Cortex of kidney (tissue), 1 donor: ENCODE results near the gene BDNF.
"Not testable (repeated sequence)": the region's sequence is repeated elsewhere in the genome, so short reads cannot be mapped to it uniquely, and the experiment has no call there.

ENCODE experiments used
- DNase-seq: peaks from one replicate; lab custom pipeline; 2025; lab: John Stamatoyannopoulos, UW

BDNF gene

DNA sequence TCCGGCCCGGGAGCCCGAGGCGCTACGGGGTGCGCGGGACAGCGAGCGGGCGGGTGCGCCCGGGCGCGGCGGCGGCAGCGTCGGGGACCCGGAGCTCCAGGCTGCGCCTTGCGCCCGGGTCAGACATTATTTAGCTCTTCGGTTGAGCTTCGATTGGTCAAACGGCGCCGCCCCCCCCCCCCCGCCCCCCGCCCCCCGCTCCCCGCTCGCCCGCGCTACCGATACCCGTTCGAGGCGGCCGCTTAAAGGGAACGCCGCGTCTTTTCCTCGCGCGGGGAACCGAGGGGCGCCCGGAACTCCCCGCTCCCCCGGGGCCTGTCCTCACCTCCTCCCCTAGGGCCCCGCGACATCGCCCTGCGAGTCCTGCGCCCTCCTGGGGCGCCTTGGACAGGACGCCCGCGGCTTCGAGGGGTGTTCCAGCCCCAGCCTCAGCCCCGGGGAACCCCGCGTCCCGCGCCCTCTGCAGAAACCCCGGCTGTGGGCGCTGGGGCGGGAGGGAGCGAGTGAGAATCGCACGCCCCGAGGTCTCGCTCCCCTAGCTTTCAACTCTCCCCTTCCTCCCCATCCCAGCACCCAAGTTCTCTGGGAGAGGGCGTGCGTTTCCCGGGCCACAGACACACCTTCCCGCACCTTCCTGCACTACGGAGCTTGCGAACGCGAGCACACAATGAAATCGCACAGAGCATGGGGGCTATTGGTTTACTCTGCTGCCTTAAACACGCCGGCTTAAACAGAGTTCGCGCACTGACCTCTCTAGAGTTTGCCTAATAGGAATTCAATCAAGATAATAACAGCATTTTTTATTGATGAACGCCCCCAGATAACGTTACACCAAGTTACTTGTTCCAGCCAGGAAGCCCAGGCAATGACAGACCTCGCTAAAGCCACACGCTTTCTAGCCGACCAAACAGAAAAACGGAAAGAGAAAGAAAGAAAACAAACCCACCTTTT is at the start of gene BDNF:
TSS of gene BDNF (minus strand) at position 105 of the 951 bp plus-strand sequence. CDS start 41,891 bp downstream, outside the sequence.
- no peak for DNase-seq

DNA sequence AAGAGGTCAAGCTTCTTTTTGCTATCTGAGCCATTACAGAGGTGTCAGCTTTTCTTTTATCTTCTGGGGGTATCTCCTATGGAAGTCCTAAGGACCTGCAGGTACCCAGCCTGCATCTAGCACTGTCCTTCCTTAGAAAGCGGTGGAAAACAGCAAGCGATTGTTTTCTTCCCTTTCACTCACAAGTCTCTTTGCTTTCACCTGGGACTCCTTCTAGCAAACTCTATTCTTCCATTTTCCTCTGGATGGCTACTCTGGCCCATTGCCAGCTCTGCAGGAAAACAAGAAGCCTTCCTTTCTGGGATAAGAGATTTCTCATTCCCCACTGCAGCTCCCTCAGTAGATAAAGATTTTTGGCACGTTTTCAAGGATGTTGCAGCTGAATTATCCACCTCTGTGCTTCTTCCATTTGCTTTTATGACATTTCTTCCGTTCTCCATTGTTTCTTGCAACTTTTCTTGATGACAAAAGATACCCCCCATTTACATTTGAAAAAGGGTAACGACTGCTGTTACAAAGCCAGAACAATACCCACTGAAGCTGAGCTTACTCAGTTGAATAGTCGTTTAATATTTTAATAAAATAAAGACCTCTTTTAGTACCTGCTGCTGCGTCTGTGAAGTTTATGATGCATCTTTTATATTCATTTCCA is 40.2 kb upstream of the BDNF start:
- DNase-seq = no peak

DNA sequence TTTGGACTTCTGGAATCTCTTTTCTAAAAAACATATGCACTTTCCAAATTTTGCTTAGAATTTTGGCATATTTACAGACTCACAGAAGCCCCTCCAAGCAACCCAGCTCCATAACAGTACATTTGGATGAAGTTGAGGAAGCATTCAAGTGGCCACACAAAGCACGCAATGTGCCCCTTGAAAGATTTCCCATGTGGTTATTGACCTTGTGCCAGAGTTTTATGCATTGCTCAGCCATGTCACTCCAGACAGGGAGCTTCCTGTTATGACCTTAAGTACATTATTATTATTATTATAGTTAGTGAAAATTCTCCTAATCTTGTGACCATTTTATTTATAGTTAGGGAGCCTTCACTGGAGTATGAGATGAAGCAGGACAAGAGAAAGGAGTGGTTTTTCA is 35.0 kb upstream of the BDNF start:
- no peak for DNase-seq

DNA sequence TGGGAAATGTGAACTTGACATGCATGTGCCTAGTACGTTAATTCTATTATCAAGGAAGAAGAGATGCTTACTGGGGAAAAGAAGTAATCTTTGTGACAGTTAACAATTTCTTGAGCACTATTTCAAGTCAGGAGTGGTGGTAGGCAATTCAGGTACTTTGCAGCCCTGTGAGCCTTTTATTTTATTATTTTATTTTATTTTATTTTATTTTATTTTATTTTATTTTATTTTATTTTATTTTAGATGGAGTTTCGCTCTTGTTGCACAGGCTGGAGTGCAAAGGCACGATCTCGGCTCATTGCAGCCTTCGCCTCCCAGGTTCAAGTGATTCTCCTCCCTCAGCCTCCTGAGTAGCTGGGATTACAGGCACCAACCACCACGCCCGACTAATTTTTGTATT is 31.5 kb upstream of the BDNF start:
- DNase-seq = not testable (repeated sequence)

DNA sequence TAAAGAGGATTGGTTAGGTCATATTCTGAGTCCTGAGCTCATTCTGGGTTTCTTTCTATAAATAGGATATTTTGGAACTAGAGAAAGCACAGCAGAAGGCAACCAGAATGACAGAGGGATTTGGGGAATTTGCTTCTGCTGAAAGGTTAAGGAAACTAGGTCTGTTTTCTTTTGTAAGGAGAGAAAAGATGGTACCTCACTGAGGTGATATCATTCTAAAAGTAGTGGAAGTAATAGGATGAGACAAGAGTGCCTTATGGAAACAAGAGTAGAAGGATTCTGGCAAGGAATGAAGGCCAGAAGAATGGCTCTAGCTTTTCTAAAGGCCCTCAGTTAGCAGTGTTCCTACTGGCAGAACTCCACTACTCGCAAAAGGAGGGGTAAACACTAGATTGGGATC is 26.7 kb upstream of the BDNF start:
- DNase-seq = no peak

DNA sequence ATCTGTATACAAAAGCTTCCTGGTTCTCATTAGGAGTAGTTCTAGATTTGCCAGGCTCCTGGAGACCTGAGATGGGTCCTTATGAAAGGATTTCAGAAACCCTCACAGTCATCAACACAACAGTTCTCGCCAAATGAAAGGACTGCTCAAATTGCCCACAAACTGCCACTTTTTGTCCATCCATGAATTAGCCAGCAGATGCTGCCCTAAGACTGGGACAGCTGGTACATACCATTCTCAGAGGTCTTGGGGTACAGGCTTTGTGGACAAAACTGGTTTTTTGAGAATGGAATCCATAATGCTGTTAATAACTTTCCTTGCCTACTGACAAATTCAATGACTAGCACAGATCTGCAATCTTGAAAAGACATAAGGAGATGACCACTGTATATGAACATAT is 23.4 kb upstream of the BDNF start:
- DNase-seq = no peak

DNA sequence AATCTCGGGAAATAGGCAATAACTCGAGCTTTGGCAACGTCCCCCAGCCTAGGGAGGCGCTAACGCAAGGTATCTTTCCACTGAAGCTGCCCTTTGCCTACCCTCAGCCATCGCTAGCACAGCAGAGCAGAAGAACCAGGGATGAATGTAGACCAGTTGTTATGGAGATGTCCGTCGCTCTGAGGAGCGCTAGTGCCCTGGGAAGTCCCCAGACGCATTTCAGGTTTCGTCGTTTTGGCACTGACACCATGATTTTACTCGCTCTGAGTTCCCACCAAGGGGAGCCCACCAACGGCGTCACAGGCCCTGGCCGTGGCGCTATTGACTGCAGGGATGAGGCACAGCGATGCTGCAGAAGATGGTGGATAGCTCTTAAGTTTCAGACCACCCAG is 22.7 kb upstream of the BDNF start:
- no peak for DNase-seq

DNA sequence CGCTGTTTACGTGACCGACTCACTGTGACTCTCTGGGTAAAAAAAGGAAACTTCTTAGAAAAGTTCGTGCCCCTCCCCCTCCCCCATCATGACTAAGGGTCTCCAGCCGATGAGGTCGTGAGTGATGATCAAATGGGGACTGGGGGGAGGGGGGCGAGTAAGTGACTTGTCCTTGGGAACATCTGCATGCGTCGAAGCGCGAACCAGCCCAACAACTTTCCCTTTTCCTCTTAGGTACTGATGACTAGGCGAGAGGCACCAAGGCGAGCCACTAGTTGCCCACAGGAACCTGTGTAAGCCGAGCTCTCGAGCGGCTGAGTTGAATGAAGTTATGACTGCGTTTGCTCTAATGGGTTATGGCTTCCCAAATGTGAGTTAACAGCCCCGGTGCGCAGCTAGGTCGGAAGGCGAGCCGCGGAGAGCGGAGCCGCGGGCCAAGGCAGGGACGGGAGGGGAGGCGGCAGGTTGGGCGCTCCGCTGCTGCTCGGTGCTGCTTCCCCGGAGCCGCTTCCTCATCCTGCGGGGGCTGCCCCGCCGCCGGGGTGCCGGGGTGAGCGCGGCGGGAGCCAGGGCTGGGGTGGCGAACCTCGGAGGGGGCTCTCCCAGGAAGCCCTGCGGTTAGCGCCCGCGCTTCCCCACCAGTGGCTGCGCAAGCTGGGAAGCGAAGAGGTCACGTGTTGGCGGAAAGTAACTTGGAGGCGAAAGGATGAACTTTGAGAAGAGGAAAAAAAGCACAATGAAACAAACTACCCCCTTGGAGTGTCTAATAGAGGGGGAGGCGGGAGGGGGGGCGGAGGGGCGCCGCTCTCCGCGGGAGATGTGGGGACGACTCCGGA is 22.1 kb upstream of the BDNF start:
- no peak for DNase-seq

DNA sequence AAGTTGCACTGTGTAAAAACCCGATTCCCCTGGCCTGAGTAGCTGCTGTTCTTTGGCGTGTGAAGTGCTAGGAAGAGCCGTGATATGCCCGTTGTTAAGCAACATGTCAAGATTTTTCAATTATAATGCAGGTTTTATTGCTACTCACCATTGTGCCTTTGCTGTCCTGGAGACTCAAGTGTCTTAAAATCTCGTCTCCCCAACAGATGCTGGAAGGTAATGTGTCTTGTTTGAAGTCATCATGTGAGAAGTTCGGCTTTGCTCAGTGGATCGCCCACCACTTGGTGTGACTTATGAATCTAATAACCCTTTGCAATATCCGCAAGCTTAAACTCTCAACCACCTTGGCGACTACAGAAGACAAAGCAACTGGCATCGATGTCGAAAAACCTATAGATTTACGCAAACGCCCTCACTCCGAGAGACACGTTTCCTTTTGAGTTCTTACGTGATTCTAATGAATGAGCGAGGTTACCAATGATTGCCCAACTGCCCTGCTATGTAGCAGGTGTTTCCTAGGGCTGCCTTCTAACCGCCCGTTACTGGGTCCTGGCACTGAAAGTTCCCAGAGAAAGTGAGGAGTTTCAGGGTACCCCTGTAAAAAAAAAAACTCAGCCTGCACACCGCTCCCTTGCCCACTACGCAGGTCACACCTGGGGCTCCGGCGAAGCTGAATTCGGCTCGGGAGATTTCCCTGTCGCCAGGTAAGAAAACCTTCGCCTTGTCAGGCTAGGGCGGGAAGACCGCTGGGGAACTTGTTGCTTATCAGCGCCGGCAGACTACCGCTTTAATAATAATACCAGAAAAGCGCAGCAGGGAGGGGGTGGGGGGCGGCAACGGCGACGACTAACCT is 21.2 kb upstream of the BDNF start:
- DNase-seq = no peak

DNA sequence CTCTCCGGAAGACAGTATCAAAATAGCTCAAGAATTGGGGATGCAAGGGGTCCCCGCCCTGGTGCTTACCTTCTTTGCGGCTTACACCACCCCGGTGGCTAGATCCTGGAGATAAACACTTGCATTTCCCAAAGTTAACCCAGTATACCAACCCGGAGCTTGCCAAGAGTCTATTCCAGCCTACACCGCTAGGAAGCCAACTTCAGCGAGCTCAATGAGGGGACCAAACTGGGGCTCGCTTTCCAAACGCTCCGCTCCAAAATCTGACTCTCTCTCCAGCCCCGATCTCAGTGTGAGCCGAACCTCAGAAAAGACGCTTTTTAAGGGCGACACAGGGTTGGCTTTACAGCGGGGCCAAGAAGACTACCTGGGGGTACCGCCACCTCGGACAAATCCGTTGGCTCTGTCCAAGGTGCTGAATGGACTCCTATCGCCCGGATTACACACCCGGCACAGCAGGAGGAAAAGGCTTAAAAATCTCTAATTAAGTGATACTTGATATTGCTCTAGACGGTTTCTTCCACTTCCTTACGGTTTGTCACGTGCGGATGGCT is 20.1 kb upstream of the BDNF start:
- no peak for DNase-seq

DNA sequence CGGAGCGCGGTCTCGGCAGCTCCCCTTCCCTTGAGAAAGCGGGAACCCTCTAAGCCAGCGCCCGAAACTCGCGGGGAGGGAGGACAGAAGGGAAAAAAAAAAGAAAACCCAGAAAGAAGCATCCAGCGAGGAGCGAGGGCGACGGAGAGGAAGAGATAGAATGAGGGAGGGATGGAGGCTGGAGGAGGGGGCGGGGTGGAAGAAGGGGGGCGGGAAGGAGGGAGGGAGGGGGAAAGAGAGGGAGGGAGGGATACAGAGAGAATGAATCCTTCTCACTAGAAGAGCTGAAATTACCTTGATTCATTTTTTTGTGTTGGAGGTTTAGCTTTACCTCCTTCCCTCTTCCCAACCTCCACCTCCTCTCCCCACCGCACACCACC is 19.3 kb upstream of the BDNF start:
- DNase-seq = no peak

DNA sequence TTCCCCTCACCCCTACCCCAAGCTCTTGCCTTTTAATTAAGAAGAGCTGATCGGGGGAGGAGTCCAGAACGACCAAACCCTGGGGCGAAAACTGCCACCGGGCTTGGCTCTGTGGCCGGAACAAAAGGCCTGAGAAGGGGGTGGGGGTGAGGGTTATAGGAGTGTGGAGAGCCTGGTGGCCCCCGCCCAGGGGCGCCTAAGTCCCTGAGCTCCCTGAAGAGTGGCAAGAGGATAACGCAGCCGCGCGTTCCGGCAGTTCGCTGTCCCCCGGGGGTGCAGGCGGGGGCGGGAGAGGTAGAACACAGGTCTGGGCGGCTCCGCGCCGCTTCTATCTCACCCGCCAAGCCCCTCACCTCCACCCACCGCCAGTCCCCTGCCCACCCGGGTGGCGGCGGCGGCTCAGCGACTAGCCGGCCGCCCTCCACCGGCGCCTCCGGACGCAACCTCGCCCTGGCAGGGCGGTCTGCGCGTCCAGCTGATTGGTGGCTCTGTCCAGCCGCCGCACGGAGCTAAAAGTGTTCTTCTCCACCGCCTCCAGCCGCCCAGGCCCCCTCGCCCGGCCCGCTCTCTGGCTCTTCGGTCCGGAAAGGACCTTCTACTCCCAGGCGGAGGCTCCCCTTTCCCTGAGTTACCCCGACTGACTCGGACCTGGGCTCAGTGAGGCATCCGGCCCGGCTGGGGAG is 18.7 kb upstream of the BDNF start:
- no peak for DNase-seq

DNA sequence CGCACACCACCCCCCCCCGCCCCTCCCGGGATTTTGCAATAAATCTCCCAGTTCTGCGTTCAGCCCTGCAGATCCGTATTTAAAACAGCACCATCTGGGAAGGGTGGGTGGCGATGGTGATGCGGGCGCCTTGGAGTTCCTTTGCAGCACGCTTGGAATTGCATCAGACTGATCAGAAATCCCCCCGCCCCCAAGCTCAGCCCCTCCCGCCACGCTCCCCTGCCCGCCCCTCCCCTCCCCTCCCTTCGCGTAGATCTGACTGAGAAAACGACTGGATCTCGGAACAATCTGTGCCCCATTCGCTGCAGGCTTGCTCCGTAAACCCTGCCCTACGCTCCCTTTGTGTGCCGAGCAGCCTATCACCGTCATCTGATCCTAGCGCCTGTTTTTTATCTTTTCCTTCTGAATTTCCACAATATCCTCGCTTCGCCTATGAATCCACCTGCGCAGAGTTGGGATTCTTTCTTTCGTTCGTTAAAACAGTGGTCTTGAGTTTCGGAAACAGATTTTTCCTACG is 18.1 kb upstream of the BDNF start:
- DNase-seq = no peak

DNA sequence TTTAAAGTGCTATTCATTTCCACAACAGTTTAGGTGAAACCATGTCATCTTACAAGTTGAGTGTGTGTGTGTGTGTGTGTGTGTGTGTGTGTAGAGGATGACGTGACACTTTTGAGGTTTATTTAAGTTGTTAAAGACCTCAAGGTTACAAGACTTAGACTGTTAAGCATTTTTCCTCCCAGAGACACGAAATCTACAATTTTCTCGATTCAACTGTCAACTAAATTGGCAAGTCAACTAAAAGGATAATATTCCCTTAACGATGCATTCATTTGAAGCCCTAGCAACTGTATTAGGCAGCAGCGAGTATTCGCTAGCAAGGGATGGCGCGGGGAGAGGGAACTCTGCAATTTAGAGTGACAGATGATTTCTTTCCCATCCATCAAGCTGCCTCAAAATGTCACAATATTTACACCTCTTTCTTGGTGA is 17.6 kb upstream of the BDNF start:
- DNase-seq = no peak

DNA sequence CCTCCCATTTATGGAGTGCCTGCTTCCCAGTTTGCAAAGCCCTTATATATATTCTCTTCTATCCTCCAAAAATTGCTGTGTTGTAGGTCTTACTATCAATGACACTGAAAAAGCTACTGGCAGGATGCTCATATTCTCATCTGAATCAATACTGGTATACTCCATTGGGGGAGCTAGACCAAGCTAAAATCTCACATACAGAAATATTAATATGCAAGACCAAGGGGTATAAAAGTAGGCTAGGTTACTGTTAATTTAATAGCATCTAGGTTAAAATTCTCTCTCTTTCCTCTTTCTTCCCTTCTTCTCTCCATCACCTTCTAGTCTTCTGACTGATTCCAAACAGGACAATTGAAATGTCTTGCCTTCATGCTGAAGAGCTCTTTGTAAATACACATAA is 17.1 kb upstream of the BDNF start:
- DNase-seq = no peak

DNA sequence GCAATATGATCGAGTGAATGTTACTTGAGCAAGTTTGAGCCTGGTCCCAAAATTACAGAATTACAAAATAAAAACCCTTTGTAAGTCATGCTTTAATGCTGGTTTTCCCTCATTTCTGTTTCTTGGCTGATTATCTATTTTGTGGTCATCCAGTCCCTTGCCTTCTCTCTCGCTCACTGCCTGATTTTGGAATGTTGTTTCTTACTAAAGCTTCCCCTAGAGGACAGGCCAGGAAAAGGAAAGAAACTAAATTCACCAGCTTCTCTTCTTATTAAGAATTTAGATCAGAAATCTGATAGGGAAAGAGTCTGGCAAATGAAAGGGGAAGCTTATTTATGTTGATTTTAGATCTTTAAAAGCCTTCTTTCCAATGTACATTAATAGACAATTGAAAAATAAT is 16.6 kb upstream of the BDNF start:
- DNase-seq = no peak

DNA sequence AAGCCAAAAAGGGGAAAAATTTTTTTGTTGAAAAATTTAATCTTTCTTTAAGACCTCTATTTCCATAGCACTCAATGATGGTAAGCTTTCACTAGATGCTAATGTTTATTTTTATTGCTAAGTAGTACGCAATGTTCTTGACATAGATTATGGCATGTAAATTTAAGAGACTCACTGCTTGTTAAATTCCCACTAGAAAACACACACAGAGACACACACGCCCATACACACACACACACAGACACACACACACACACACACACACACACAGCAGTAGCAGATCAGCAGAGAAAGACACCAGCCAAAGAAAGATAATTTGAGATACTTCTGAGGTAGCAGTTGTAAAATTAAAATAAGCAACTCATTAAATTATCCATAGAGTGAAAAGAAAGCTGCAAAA is 16.0 kb upstream of the BDNF start:
- no peak for DNase-seq

DNA sequence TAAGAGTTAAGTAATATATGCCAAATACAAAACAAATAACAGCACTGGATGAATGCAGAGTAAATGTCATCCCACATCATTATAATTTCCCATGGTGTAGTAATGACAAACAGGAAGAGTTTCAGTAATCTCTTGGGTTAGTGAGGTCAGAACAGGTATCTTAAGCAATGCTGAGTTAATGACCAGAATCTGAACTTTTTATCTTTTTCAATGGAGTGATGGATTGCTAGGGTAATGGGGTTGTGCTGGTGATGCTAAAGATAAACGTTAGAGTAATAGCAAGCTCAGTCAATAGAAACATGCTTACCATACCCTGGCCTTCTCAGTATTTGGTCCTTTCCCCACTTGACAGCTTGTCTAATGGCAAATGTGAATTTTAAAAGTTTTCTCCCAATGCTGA is 11.5 kb upstream of the BDNF start:
- DNase-seq = no peak

DNA sequence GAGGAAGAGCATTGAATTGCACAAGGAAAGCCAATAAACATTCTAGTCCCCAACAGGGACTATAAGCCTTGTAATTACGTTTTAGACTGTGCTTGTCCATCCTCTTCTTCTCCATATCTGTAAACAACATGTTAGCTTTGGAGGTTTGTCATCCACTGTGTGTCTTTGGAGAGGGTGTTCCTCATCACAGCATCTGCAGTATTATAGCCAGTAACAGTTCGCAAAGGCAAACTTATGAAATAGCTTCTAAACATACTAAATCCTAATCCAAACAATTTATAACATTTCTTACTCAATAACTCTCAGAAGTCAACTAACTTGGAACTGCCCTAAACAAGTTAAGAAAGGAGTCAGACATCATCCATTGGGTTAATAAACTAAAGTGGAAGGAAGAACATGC is 10.3 kb upstream of the BDNF start:
- DNase-seq = no peak

DNA sequence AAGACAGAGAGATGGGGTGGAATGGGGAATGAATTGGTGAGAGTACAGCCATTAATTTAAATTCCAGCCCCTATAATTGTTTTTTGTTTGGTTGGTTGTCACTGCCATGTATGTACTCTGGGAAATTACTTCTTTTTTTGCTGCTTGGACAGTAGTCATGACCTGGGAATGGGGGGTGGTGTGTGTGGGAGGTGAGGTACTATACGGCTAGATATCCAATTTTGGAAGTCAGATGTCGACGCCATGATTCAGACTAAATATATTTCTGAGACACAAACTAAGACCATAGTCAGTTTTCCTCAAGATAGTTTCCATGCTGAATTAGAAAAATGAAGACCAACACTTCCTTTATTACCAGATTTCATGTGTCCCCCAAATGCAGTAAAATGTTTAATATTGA is 7.4 kb upstream of the BDNF start:
- DNase-seq = no peak
